Ammon's horn (tissue), 1 donor: ENCODE measurements around the gene VAV3.
"Not testable (repeated sequence)": the region's sequence is repeated elsewhere in the genome, so short reads cannot be mapped to it uniquely, and the experiment has no call there.

Source experiments
- DNase-seq: peaks from one replicate; pipeline ENCODE4 v3.0.0-alpha.2; 2016; ENCODE audit warnings: low spot score

VAV3 gene

GRCh38 chr1:107739651-107740050 is 225.3 kb downstream of the VAV3 start:
- no peak for DNase-seq

- no peak for DNase-seq
Observed at GRCh38 chr1:107739201-107739600, 225.8 kb downstream of the VAV3 start.

- DNase-seq = not testable (repeated sequence)
Observed at GRCh38 chr1:107733401-107733800, 231.6 kb downstream of the VAV3 start.

GRCh38 chr1:107727866-107728265 is 237.1 kb downstream of the VAV3 start:
- no peak for DNase-seq

- no peak for DNase-seq
Observed at GRCh38 chr1:107726860-107727259, 238.1 kb downstream of the VAV3 start.

GRCh38 chr1:107724648-107725047 is 240.3 kb downstream of the VAV3 start:
- DNase-seq = no peak

- DNase-seq = not testable (repeated sequence)
Observed at GRCh38 chr1:107720210-107720609, 244.8 kb downstream of the VAV3 start.

- no peak for DNase-seq
Observed at GRCh38 chr1:107710005-107710404, 255.0 kb downstream of the VAV3 start.

GRCh38 chr1:107707111-107707510 is 257.9 kb downstream of the VAV3 start:
- DNase-seq = no peak

- no peak for DNase-seq
Observed at GRCh38 chr1:107706182-107706581, 258.8 kb downstream of the VAV3 start.

GRCh38 chr1:107704911-107705310 is 260.1 kb downstream of the VAV3 start:
- no peak for DNase-seq

- no peak for DNase-seq
Observed at GRCh38 chr1:107702946-107703571, 261.9 kb downstream of the VAV3 start.

GRCh38 chr1:107700651-107701050 is 264.3 kb downstream of the VAV3 start:
- DNase-seq = not testable (repeated sequence)

- no peak for DNase-seq
Observed at GRCh38 chr1:107698161-107698560, 266.8 kb downstream of the VAV3 start.

GRCh38 chr1:107695341-107695740 is 269.6 kb downstream of the VAV3 start:
- no peak for DNase-seq

- DNase-seq = no peak
Observed at GRCh38 chr1:107692580-107693345, 272.2 kb downstream of the VAV3 start.

- no peak for DNase-seq
Observed at GRCh38 chr1:107691540-107691939, 273.4 kb downstream of the VAV3 start.

GRCh38 chr1:107690491-107690890 is 274.5 kb downstream of the VAV3 start:
- no peak for DNase-seq

GRCh38 chr1:107689733-107690132 is 275.2 kb downstream of the VAV3 start:
- DNase-seq = no peak

- no peak for DNase-seq
Observed at GRCh38 chr1:107689159-107689558, 275.8 kb downstream of the VAV3 start.

- DNase-seq = no peak
Observed at GRCh38 chr1:107687849-107688753, 276.9 kb downstream of the VAV3 start.

- no peak for DNase-seq
Observed at GRCh38 chr1:107683683-107684082, 281.3 kb downstream of the VAV3 start.
